ENCODE data around the gene RASSF3.

The RASSF3 gene

DNA sequence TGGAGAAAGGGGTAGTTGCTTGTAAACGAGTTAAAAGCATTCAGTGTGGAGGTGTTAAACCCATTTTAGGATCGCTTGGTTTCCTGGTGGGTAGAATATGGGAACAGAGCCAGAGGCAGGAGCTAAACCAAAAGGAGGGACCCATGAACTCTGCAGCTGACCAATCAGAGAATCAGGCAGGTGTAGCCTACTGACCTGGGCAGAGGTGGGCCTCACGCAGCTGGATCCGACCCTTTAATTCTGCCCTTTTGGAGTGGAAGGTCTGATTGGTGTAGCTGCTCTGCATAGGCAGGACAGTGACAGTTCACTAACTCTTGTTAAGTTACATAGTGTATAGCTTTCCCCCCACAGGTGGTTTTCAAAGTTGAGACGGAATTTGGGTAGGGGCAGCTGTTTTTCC, 85.3 kb downstream of the RASSF3 start:
- no peak for DNase-seq

DNA sequence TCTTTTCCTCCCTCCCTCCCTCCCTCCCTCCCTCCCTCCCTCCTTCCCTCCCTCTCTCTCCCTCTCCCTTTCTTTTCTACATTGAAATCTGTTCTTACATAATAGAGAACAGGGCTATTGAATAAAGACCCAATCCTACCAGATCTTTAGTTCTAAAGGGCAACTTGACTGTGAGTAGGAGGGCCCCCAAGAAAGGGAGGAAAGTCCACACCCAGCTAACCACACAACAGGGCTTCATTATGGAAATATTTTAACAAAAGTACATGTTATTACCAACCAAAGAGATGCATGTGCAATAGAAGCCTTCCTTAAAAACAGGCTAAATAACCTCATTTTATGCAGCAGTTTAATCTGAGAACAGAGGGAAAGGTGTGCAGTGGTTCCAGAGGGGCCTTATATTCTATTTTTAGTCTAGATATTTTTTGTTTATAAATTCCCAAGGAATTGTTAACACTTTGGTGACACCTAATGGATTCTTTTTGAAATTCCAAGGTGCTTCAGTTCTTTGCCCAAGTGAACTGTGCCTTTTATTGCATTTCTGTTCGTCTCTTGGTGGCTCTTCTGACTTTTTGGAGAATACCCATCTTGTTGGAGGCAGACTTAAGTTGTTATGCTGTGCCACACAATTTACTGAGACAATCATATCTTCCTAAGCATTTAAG, 85.9 kb downstream of the RASSF3 start:
- DNase-seq, result no peak

DNA sequence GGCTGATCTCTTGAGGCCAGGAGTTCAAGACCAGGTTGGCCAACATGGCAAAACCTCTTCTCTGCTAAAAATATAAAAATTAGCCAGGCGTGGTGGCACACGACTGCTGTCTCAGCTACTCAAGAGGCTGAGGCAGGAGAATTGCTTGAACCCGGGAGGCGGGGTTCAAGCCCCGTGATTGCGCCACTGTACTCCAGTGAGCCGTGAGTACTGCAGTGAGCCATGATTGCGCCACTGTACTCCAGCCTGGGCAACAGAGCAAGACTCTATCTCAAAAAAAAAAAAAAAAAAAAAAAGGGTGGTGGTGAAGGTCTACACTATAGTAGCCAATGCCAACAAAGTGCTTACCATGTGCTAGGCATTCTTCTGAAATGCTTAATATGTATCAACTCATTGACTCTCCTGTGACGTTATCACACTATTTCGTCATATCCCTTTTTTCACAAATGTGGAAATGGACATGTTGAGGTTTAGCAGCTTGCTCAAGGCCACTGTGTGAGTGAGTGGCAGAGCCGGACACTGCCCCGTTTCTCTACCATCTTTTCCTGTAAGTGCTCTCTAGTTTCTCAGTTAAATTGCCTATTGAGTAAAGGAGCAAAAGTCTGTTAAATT, 89.3 kb downstream of the RASSF3 start:
- no peak for DNase-seq

DNA sequence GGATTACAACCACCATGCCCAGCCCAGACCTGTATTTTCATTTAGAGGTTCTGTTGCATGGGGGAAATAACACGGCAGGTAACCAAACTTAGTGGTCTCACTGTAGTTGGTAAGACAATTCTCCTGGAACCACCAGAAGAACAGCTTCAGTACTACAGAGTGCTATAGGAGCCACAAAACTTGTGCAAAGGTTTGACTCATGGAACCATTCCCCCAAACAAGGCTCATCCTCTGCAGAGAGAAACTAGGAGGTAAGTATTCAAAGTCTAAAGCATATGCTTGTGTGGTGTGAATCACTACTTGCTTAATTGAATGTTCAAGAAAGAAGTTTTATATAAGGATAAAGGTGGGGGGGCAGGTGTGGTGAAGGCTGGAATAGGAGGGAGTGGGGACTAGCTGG, 90.2 kb downstream of the RASSF3 start:
- DNase-seq, result no peak

GRCh38 chr12:64701283-64701682, 91.0 kb downstream of the RASSF3 start:
- no peak for DNase-seq

- no peak for DNase-seq
Observed at GRCh38 chr12:64706306-64706705, 96.0 kb downstream of the RASSF3 start.

DNA sequence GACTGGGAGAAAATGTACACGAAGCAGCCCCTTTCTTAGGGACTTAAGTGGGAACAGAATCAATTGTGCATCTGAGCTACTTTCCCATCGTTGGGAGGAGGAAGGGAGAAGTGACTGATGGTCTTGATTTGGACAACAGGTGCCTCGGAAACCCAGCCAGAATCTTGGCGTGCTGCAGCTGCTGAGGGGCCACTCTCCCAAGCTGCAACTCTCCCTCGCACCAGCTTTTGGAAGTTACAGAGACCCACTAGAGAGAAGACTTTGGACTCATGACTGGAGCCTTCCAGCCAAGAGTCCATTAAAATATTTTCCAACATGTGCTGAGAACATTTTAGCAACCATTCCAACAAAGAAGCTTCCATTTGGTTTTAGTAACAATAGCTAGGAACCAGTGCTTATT, 96.6 kb downstream of the RASSF3 start:
- DNase-seq, result no peak

- DNase-seq, result no peak
Observed at GRCh38 chr12:64707362-64707761, 97.1 kb downstream of the RASSF3 start.

DNA sequence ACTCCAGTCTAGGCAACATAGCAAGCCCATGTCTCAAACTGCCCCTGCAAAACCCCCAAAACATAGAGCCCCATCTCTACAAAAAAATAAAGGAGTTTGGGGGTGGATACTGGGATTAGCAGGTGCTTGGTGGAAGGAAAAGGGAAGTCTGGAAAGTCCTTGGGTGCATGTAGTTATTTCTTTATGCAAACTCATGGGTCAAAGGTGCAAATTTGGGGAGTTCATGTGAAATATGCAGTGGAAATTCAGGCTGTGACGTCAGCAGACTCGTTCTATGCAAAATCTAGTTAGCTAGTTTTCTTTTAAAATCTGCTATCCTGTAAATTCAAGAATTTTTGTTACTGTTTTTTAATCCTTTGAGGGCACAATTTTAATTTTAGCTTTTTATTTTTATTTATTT, 97.6 kb downstream of the RASSF3 start:
- DNase-seq, result no peak

- DNase-seq, result no peak
Observed at GRCh38 chr12:64709429-64709828, 99.1 kb downstream of the RASSF3 start.

- no peak for DNase-seq
Observed at GRCh38 chr12:64713376-64713775, 103.1 kb downstream of the RASSF3 start.

DNA sequence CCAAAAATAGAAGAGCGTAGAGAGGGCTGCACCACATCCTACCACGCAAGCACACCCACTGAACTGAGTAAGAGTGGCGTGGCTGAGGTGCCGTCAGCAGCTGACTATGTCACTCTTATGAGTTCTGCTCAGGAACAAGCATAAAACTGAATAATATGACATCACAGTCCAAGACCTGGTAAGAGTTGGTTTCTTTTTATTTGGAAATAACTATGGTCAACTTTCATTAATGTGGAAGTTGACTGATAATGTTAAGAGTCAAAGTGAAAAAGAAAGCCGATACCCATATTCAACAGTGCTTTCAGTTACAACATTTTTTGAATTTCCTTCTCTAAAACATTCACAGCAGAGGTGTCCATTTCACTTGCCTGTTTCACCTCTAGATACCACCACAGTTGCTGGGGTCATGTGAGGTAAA, 104.3 kb downstream of the RASSF3 start:
- DNase-seq, result no peak

DNA sequence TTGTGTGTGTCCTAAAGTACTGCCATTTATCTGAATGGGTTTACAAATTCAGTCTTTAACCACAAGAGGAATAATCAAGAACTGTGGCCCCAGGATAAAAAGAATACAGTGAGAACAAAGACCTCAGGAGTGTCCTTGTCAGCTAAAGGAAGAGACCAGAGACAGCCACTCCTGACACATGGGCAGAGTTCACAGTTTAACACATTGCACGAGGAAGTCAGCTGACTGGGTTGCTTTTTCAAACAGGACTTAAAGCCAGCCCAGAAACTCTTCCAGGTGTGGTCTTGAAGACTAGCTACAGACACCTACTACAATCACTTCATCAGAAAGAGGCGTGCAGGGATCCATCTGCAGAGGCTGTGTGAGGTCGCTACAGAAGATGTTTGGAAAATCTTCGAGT, 106.1 kb downstream of the RASSF3 start:
- no peak for DNase-seq

DNA sequence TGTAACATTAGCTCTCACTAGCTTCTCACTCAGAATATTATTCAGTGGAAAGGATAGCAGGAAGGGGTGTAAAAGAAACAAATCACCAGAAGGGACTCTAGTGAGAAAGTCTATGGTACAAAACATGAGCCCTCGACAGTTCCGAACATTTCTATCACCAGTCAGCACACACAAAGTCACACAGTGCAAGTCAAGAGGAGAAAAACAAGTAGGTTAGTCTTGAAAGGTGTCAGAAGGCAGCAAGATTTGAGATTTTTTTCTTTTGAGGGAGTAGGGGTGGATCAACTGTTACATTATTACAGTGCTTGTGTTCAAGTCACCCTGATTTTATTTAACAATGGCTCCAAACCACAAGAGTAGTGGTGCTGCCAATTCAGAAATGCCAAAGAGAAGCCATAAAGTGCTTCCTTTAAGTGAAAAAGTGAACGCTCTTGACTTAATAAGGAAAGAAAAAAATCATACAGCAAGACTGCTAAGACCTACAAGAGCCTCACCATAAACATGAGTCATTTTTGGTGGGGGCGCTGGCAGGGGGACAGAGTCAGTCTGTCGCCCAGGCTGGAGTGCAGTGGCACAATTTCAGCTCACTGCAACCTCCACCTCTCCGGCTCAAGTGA, 106.7 kb downstream of the RASSF3 start:
- DNase-seq, result no peak

DNA sequence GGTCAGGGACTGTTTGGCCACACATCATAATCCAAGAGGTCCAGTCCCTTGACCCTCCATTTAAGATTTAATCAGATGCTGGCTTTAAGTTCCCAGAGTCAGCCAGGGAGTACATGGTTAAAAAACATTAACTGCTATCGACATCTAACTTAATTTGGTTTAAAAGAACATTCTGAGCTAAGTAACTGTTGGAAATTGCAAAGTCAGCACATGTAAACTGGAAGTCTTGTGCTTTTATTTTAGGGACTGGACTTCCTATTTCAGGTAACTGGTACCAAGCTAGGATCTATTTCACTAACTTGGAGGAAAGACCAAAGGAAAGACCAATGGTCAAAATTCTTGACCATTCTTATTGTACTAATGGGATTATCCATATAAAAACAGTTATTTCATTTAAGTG, 108.4 kb downstream of the RASSF3 start:
- no peak for DNase-seq

- DNase-seq, result no peak
Observed at GRCh38 chr12:64720884-64721283, 110.6 kb downstream of the RASSF3 start.

DNA sequence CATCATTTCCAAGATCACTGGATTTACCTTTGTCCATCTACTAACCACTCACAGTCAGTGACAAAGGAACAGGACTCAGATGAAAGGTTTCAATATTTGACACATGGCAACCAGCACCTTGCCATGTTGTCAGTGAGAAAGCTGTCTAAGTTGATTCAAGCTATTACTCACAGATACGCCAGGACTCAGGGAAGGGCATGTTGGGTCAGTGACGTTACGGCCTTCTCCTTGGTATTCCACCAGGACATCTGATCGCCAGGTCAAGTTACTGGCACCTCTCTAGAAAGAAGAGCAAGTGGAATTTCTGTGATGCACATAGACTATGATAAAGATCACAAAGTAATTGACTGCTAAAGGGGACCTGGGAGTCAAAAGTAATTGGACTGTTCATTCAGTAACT, 112.5 kb downstream of the RASSF3 start:
- no peak for DNase-seq

- DNase-seq, result no peak
Observed at GRCh38 chr12:64723630-64724029, 113.3 kb downstream of the RASSF3 start.

- no peak for DNase-seq
Observed at GRCh38 chr12:64724201-64724745, 114.0 kb downstream of the RASSF3 start.

DNA sequence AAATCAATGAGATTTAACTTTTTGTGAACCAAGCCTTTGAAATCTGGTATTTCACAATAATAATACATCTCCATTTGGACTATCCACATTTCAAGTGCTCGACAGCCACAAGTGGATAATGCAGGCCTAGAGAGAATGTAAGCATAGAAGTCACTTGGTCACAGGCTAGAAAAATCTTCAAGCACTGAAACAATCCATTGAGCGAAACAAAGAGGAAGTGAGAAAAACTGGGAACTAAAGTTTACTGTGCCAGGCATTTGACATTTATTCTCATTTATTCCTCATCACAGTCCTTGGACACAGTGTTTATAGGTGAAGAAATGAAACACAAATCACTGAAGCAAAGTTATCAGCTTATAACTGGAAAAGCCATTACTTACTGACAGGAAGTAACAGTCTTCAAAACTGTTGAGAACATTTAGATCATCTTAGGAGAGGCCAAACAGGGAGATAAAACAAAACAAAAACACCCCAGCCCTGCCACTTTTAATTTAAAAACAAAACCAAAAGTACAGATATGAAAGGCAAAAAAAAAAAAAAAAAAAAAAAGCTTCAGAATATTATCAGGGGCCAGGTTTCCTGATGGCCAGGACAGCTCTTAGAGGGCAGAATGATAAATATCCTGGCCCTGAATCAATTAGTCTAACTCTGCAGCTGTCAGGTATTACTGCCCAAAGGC, 119.8 kb downstream of the RASSF3 start:
- no peak for DNase-seq

- no peak for DNase-seq
Observed at GRCh38 chr12:64730588-64730969, 120.3 kb downstream of the RASSF3 start.

DNA sequence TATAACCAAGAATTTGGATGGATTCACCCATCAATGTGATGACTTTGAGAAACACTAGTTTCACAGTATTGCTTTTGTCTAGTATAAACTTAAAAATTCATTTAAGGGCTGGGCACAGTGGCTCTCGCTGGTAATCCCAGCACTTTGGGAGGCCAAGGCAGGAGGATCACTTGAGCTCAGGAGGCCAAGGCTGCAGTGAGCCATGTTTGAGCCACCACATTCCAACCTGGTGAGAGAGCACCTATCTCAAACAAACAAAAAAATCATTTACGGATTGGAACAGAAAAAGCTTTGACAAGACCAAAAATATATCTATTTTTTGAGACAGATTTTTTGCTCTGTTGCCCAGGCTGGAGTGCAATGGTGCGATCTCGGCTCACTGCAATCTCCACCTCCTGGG, 121.4 kb downstream of the RASSF3 start:
- DNase-seq, result no peak

DNA sequence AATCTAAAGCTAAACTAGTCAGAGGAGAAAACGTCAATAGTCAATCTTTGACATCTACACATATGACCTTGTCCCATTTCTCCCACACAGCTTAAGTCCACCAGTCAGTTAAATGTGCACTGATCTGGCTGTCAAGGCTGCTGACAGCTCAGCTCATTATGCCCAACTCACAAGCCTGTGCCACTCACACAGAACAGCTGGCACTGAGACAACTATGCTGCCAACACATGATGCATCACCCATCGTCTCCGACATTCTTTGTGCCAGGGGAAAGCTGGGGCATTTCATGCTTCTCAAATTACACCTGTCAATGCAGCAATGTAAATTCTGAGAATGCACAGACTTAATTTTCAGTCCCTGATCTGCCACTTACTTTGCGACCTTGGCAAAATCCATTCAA, 123.6 kb downstream of the RASSF3 start:
- no peak for DNase-seq

GRCh38 chr12:64735442-64735841, 125.1 kb downstream of the RASSF3 start:
- no peak for DNase-seq

All from effector CD8-positive, alpha-beta T cell (primary cell).